Islet precursor cell (in vitro differentiated cells): ENCODE data around the gene TIMMDC1.

Experiments used
- DNase-seq: peaks from one replicate; pipeline ENCODE4 v3.0.0-alpha.2; 2018

TIMMDC1 gene

GRCh38 chr3:119498186-119499011, at the start of gene TIMMDC1:
TSS of gene TIMMDC1 (plus strand) at chr3:119498547. CDS start at chr3:119498734, 187 bp downstream.
- peak; percentile 99 for DNase-seq

- DNase-seq = no peak
Measured at GRCh38 chr3:119453822-119454221, 44.5 kb upstream of the TIMMDC1 start.

GRCh38 chr3:119456469-119456868, 41.9 kb upstream of the TIMMDC1 start:
- no peak for DNase-seq

GRCh38 chr3:119457246-119457645, 41.1 kb upstream of the TIMMDC1 start:
- DNase-seq = no peak

DNA sequence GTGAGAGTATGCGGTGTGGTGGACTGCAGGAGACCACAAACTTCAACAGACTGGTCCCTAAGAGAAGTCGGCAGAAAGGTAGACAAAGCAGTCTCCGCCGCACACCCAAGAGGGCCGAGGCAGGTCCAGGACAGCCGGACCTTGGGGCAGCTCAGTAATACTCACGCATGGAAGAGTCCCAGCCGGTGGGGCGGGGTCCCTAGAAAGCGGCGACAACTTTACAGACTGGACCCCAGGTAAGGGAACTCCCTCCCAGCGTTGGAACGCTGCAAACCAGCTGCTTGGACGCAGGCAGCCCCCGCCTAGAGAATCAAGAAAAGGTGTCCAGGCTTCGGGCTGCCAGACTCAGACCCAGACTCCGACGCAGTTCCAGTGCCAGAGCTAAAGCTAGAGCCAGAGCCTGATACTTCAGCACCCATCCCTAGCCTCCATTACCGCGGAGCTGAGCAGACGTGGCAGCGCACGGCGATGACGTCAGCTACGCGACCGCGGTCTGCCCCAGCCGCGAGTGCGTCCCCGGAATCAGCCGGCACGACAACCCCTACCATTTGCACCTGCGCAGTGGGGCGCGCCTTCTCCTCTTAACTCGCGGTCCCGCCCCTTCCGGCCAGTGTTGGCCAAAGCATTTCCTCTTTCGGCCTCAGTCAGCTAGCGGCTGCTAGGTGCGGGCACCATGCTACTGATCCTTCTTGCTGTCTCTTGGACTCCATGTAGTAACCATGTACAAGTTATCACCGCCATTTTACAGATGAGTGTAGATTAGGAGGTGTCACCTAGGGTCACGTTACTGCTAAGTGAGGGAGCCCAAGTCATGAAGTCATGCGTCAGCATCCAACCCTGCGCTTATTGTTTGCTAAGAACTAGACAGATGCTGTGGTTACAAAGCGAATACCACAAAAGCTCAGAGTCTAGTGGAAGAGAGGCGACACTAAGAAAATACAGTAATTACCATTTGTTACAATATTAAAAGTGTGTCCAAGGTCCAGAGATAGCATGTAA, 34.9 kb upstream of the TIMMDC1 start, which contains the start of gene TMEM39A:
Gene TMEM39A (minus strand): TSS at position 445 of the 999 bp plus-strand sequence. CDS start 1,541 bp downstream, outside the sequence.
- DNase-seq = peak; percentile 99

DNA sequence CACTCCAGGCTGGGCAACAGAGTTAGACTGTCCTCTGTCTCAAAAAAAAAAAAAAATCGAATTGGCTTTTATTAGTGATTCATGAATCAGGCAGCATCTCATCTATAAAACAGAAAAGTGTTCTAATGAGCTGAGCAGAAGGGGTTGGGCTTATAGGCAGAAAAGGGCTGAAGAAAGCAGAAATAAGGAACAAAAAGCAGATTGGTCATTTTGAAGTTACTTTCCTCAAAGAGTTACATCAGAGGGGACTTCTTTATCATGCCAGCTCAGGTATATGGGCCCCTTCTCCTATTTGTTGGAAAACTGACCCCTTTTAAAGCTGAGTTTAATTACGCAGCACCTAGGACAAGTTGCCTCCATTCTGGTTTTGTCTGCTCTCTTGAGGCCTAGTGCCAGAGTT, 30.3 kb upstream of the TIMMDC1 start:
- DNase-seq = no peak

DNA sequence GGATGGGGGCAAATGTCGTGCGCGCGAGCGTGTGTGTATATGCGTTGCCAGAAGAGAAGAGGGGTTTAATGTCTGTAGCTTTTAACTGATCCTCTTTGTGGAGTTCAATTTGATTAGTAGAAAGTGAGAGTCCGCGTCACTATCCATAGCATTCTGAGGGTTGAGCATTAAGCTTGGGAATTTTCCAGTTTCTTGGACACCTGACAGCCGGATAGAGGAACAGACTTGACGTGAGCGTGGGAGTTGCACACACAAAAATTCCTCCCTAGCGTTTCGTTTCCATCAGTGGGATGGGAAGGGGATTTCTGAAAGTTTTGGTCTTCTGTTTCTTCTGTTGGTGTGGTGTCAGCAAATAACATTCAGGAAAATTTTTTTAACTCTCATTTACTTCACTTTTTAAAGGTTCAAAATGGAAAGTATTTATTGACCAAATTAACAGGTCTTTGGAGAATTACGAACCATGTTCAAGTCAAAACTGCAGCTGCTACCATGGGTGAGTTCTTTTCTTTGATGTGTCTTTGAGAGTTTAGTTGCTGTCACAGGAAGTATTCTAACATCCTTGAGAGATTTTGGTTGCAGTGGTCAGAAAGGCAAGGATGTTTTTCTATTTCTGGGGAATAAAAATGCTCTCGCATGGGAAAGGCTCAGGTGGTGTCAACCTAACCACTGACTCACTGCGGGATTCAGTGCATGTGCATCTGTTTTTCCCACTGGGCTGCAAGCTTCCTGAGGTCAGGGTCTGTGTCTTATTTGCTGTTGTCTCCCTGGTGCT, 28.7 kb upstream of the TIMMDC1 start:
- no peak for DNase-seq

- no peak for DNase-seq
Measured at GRCh38 chr3:119470866-119471265, 27.5 kb upstream of the TIMMDC1 start.

GRCh38 chr3:119481079-119481478, 17.3 kb upstream of the TIMMDC1 start:
- DNase-seq = no peak

- DNase-seq = no peak
Measured at GRCh38 chr3:119483101-119483500, 15.2 kb upstream of the TIMMDC1 start.

- no peak for DNase-seq
Measured at GRCh38 chr3:119485563-119485962, 12.8 kb upstream of the TIMMDC1 start.

DNA sequence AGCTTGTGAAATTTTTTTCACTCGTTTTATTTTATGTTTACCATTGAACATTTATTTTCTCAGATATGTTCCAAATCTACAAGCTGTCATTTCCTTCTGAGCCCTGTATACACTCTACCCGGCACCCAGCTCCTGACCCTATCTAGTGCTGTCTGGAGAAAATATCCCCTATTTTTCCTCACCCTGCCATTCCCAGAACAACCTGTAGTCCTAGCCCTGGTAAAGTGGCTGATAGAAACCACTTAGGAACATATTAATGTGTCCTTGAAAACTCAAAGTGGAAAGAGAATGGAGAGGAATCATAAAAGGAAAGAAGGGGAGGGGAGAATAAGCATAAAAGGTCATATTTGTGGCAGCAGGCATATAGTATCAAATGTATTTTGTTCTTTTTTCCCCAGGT, 8.2 kb upstream of the TIMMDC1 start:
- no peak for DNase-seq

DNA sequence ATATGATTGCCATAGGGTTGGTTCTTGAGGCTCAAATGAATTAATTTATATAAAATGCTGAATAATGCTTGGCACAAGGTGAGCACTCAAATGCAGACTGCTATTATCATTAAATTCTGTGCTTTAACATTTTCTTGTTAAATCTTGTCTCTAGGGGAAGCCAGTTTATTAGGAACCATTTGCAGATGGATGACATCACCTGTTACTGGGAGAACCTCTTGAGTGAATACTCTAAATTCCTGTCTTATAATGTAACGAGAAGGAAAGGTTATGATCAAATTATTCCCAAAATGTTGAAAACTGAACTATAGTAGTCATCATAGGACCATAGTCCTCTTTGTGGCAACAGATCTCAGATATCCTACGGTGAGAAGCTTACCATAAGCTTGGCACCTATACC, 6.2 kb upstream of the TIMMDC1 start:
- no peak for DNase-seq

DNA sequence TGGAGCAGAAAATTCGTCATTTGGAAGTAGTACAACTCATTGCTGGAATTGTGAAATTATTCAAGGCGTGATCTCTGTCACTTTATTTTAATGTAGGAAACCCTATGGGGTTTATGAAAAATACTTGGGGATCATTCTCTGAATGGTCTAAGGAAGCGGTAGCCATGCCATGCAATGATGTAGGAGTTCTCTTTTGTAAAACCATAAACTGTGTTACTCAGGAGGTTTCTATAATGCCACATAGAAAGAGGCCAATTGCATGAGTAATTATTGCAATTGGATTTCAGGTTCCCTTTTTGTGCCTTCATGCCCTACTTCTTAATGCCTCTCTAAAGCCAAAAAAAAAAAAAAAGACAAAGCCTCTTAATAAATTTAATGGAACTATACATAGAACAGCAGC, 5.5 kb upstream of the TIMMDC1 start:
- DNase-seq = no peak

GRCh38 chr3:119494597-119494996, 3.8 kb upstream of the TIMMDC1 start:
- no peak for DNase-seq

- DNase-seq = no peak
Measured at GRCh38 chr3:119497820-119498185, 544 bp upstream of the TIMMDC1 start.

DNA sequence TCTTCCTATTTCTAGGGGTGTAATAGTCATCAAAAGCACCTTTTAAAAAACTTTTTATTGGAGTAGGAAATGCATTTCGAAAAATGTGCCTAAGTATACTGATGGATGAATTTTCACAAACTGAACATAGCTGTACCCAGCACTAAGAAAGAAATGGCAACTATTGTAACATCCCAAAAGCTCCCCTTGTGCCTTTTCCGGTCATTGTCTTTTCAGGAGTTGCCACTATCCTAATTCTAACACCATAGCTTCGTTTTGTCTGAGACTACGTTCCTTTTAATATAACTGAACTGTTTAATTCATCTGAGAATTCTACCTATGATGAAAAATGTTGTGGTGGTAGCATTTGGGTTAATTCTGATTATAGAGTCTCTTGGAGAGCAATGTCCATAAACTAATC, 1.9 kb downstream of the TIMMDC1 start:
- DNase-seq = no peak

- DNase-seq = no peak
Measured at GRCh38 chr3:119500901-119501300, 2.6 kb downstream of the TIMMDC1 start.

DNA sequence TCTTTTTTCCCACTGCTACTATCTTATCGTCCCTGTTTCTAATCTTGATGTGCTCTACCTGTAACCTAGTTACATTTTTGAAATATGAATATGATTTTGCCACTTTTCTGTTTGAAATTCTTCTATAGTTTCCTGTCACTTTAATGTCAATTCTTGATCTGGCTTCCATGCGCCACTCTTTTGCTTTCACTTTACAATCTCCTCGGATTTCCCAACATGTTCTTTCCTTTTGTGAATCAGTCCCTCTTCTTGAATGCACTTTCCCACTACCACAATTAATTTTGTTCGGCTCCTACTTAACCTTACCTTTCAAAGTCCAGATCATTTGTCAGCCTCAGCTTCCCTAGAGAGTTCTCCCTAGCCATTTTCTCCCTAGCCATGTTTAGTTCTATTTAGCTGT, 8.3 kb downstream of the TIMMDC1 start:
- DNase-seq = no peak

GRCh38 chr3:119507404-119507803, 9.1 kb downstream of the TIMMDC1 start:
- DNase-seq = no peak

DNA sequence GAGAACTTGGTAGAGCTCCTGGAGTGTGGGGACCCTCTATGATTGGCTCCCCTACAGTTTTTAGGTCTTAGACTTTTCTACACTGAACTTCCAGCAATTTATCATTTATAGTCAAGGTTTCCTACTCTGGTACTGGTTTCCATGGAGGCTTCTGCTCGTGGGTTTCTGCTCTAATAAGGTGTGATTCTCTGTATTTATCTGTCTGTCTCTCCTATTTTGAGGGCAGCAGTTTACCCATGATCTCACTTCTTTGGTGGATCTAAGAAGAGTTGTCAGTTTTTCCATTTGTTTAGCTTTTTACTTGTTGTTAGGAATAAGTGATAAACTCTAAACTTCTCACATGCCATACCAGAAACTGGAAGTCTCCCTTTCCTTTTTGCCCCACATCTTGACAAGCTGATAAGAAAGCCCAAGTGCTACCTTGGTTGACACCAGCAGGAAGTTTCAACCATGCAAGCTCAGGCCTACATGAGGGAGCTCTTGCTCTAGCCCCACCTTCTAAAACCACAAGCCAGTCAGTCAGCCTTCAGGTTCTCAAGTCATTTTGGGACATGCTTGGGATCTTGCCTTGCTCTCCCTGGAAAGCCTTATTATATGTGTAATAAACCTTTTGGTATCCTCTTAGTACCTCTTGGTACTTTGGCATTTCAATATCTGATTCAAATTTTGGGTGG, 10.0 kb downstream of the TIMMDC1 start:
- DNase-seq = no peak

- DNase-seq = no peak
Measured at GRCh38 chr3:119510690-119511089, 12.3 kb downstream of the TIMMDC1 start.
